ENCODE data around the gene ST6GALNAC4.

DNA sequence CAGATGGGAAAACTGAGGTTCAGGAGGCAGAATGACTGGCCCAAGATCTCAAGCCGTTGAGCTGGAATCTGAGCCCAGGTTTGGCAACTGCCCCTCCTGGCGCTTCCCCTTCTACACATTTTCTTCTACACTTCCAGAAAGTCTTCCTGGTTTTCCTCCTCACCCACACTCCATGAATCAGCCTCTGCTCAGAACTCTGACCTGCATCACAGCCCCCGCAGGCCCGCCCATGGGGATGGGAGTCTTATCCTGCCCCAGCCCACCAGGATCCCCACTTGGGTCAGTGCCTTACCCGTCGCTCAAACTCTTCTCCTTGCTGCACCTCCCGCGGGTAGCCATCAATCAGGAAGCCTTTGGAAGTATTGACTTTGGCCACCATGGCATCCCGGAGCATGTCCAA lies 45.3 kb downstream of the ST6GALNAC4 start:
- TF ChIP-seq, protein P1, sequence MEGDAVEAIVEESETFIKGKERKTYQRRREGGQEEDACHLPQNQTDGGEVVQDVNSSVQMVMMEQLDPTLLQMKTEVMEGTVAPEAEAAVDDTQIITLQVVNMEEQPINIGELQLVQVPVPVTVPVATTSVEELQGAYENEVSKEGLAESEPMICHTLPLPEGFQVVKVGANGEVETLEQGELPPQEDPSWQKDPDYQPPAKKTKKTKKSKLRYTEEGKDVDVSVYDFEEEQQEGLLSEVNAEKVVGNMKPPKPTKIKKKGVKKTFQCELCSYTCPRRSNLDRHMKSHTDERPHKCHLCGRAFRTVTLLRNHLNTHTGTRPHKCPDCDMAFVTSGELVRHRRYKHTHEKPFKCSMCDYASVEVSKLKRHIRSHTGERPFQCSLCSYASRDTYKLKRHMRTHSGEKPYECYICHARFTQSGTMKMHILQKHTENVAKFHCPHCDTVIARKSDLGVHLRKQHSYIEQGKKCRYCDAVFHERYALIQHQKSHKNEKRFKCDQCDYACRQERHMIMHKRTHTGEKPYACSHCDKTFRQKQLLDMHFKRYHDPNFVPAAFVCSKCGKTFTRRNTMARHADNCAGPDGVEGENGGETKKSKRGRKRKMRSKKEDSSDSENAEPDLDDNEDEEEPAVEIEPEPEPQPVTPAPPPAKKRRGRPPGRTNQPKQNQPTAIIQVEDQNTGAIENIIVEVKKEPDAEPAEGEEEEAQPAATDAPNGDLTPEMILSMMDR (IDR thresholded peaks at IDR 0.05), result no peak
- TF ChIP-seq EZH2phosphoT487 (IDR thresholded peaks at IDR 0.05), result no peak
